HepG2 (cell line): ENCODE results near the gene CERS1. TPM values are rescaled to one million over a fixed set of nuclear protein-coding genes. Genes with fewer than 3 reads are reported as not detected.

Experiments
- ASH2L ChIP-seq: fragments of 300-600, 200-600 bp; sonication (generic); IDR thresholded peaks from 2 replicates; pipeline ENCODE4 v1.7.0; 2017; ENCODE audit warnings: low read depth, mild to moderate bottlenecking, moderate library complexity, mixed read lengths, low read length; ENCODE audit not compliant: insufficient read length
- CBX1 ChIP-seq: IDR thresholded peaks from one replicate; pipeline ENCODE4 v1.6.1; 2016; ENCODE audit warnings: antibody characterized with exemption, low read depth
- HIC2 ChIP-seq: sonication (generic); formaldehyde crosslinking; IDR thresholded peaks from 2 replicates; pipeline ENCODE4 v1.9.0; 2022; ENCODE audit warnings: low read depth, missing genetic modification reagents
- HNRNPUL1 ChIP-seq: fragments of 200-400 bp; formaldehyde crosslinking; IDR thresholded peaks from 2 replicates; pipeline ENCODE4 v1.6.1; 2017; ENCODE audit warnings: low read depth, mild to moderate bottlenecking, low read length, moderate library complexity
- HOXA5 ChIP-seq: sonication (generic); formaldehyde crosslinking; IDR thresholded peaks from 2 replicates; pipeline ENCODE4 v1.4.0; 2020; ENCODE audit warnings: missing genetic modification reagents
- IKZF4 ChIP-seq: sonication (generic); formaldehyde crosslinking; IDR thresholded peaks from 2 replicates; pipeline ENCODE4 v1.5.1; 2020; ENCODE audit warnings: borderline replicate concordance, mild to moderate bottlenecking, low read depth, missing genetic modification reagents; ENCODE audit errors: not compliant biosample characterization
- MTA3 ChIP-seq: sonication (generic); formaldehyde crosslinking; IDR thresholded peaks from 2 replicates; pipeline ENCODE4 v1.4.0; 2020; ENCODE audit warnings: missing genetic modification reagents
- PAX8 ChIP-seq: sonication (generic); formaldehyde crosslinking; IDR thresholded peaks from 2 replicates; pipeline ENCODE4 v1.8.0; 2022; ENCODE audit warnings: mild to moderate bottlenecking, missing genetic modification reagents, borderline replicate concordance
- REL ChIP-seq: sonication (generic); formaldehyde crosslinking; conservative IDR thresholded peaks from 2 replicates; pipeline ENCODE4 v1.8.0; 2022; ENCODE audit warnings: mild to moderate bottlenecking, missing genetic modification reagents, moderate library complexity
- SMAD3 ChIP-seq: sonication (generic); formaldehyde crosslinking; IDR thresholded peaks from 2 replicates; pipeline ENCODE4 v1.4.0; 2020; ENCODE audit warnings: missing genetic modification reagents
- STAG1 ChIP-seq: sonication (generic); formaldehyde crosslinking; IDR thresholded peaks from 2 replicates; pipeline ENCODE4 v1.4.0; 2020; ENCODE audit warnings: missing genetic modification reagents
- TEAD3 ChIP-seq: optimal IDR thresholded peaks from 2 replicates; pipeline ENCODE3; 2016; ENCODE audit warnings: borderline replicate concordance
- ZBTB8A ChIP-seq: sonication (generic); formaldehyde crosslinking; IDR thresholded peaks from 2 replicates; pipeline ENCODE4 v1.4.0; 2020; ENCODE audit warnings: mild to moderate bottlenecking, low read depth, missing genetic modification reagents, borderline replicate concordance
- ZNF235 ChIP-seq: sonication (generic); formaldehyde crosslinking; IDR thresholded peaks from 2 replicates; pipeline ENCODE4 v1.8.1; 2023; ENCODE audit warnings: mild to moderate bottlenecking, missing genetic modification reagents, borderline replicate concordance
- ZNF512B ChIP-seq: sonication (generic); formaldehyde crosslinking; IDR thresholded peaks from 2 replicates; pipeline ENCODE4 v1.5.1; 2020; ENCODE audit warnings: missing genetic modification reagents, mild to moderate bottlenecking, borderline replicate concordance
- ZNF543 ChIP-seq: sonication (generic); formaldehyde crosslinking; IDR thresholded peaks from 2 replicates; pipeline ENCODE4 v1.4.0; 2020; ENCODE audit warnings: mild to moderate bottlenecking, missing genetic modification reagents
- ZNF792 ChIP-seq: IDR thresholded peaks from 2 replicates; pipeline ENCODE4 v1.6.1; 2016
- ZSCAN20 ChIP-seq: sonication (generic); formaldehyde crosslinking; IDR thresholded peaks from 2 replicates; pipeline ENCODE4 v1.4.0; 2020; ENCODE audit warnings: missing genetic modification reagents, mild to moderate bottlenecking, borderline replicate concordance
- polyA plus RNA-seq, 8 experiments: library from polyadenylated mRNA; depleted of rRNA in 3 of 8; stranded (reverse) in 7 of 8; unstranded in 1 of 8; fragments of >200 nt; fragmentation: Illumina TruSeq in 4 of 8; extraction: Trizol in 4 of 8; gene quantifications; 2 replicates each; pipeline versions ENCODE4 v1.2.1 to v1.2.3, GENCODE V29; 2011 to 2016; ENCODE audit warnings: low read depth in 4 of 8, missing spikeins in 1 of 8, mixed read lengths in 1 of 8; ENCODE audit not compliant: insufficient read depth in 1 of 8
- total RNA-seq, 5 experiments: library from RNA; depleted of rRNA; stranded (reverse); fragments of >200 nt; fragmentation: Illumina TruSeq; extraction: Trizol; gene quantifications; 2 replicates each; pipeline ENCODE4 v1.2.3, GENCODE V29; 2016; ENCODE audit warnings: low read depth in 1 of 5
- TF ChIP-seq, protein P1 (sequence below): sonication (generic); formaldehyde crosslinking; IDR thresholded peaks from 2 replicates; pipeline ENCODE4 v1.5.0; 2020; ENCODE audit warnings: missing genetic modification reagents
- TF ChIP-seq, protein P2 (sequence below): IDR thresholded peaks from 2 replicates; pipeline ENCODE4 v1.6.1; 2016; ENCODE audit warnings: mild to moderate bottlenecking, missing biosample characterization, missing genetic modification reagents

CERS1 gene
- total and polyA plus RNA-seq, 2 of the 13 experiments (the other 11 are each of a cell fraction or from before 2014, with no cell fraction given) = 4.6 to 9.8 TPM

- TF ChIP-seq STAG1 (no peak), SMAD3 (CRISPR knock-in tag) (no peak; the same call in 1 of the 2 replicates), PAX8 (no peak), MTA3 (no peak), HNRNPUL1 (no peak), ZNF512B (CRISPR knock-in tag) (no peak), HIC2 (no peak), ZNF792 (CRISPR knock-in tag) (peak; percentile 15; the same call in 1 of the 2 replicates), ZSCAN20 (CRISPR knock-in tag) (peak; percentile 73; the same call in 1 of the 2 replicates), ZBTB8A (CRISPR knock-in tag) (no peak), ZNF543 (CRISPR knock-in tag) (0 out of 2 replicates have a peak, but pooled peaks have one; percentile 50), REL (CRISPR knock-in tag) (no peak), ASH2L (peak; percentile 60), HOXA5 (CRISPR knock-in tag) (peak; percentile 82; the same call in 1 of the 2 replicates), ZNF235 (CRISPR knock-in tag) (0 out of 2 replicates have a peak, but pooled peaks have one; percentile 10), IKZF4 (CRISPR knock-in tag) (no peak), TEAD3 (CRISPR knock-in tag) (no peak), CBX1 (peak; percentile 8)
- TF ChIP-seq, protein P1, sequence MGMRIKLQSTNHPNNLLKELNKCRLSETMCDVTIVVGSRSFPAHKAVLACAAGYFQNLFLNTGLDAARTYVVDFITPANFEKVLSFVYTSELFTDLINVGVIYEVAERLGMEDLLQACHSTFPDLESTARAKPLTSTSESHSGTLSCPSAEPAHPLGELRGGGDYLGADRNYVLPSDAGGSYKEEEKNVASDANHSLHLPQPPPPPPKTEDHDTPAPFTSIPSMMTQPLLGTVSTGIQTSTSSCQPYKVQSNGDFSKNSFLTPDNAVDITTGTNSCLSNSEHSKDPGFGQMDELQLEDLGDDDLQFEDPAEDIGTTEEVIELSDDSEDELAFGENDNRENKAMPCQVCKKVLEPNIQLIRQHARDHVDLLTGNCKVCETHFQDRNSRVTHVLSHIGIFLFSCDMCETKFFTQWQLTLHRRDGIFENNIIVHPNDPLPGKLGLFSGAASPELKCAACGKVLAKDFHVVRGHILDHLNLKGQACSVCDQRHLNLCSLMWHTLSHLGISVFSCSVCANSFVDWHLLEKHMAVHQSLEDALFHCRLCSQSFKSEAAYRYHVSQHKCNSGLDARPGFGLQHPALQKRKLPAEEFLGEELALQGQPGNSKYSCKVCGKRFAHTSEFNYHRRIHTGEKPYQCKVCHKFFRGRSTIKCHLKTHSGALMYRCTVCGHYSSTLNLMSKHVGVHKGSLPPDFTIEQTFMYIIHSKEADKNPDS = no peak
- TF ChIP-seq, protein P2, sequence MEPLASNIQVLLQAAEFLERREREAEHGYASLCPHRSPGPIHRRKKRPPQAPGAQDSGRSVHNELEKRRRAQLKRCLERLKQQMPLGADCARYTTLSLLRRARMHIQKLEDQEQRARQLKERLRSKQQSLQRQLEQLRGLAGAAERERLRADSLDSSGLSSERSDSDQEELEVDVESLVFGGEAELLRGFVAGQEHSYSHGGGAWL (CRISPR knock-in tag) = peak; percentile 51
Measured at GRCh38 chr19:18919086-18919899, 23.3 kb upstream of the CERS1 start, which contains the start of the genes COPE and DDX49 (continued).
